Activated CD8-positive, alpha-beta memory T cell treated with anti-CD3 and anti-CD28 coated beads for 4 hours (primary cell): Measurements from ENCODE around the gene AIM2.
A peak's percentile ranks its signal among the peaks of the same experiment; 100 is the strongest.

Source experiments
- DNase-seq, 2 donors: peaks; one replicate each; pipeline ENCODE4 v3.0.0-alpha.2; 2020; ENCODE audit warnings: low read depth in 2 of 2

Gene AIM2

DNA sequence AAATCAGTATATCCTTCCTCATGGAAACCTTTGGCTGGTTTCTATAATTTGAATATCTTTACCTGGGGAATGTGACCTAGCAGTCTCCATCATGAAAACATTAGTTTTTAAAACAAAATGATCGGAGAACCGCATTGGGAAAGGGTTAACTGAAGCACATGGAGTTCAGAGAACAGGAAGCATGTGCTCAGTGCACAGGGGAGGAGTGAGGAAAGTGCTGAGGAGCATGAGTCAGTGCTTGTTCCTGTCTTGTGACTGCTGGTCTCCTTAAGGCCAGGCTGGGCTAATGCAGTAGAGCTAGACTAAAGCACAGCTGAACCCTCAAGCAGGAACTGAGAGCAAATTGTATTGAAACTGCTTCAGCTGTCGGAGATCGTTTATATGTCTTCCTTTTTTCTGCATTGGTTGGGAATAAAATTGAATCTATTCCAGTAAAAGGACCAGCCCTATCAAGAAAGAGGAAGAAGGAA is 61.1 kb downstream of the AIM2 start:
- peak; percentile 47 to 68 for DNase-seq

DNA sequence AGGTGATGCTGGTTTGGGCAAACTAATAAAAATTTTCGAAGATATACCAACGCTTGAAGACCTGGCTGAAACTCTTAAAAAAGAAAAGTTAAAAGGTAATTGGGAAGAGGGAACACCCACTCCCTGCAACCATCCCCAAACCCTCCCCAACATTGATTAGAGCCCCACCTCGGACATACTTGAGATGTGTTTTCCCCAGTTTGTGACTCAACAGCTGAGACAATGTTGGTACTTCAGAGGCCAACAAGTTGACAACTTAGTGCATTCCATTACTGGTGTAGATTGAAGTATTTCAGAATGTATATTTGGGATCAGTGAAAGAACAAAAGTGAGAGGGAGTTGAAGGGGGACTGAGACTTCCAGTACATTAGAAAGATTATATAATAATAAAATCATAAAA is 61.7 kb downstream of the AIM2 start:
- DNase-seq = no peak

DNA sequence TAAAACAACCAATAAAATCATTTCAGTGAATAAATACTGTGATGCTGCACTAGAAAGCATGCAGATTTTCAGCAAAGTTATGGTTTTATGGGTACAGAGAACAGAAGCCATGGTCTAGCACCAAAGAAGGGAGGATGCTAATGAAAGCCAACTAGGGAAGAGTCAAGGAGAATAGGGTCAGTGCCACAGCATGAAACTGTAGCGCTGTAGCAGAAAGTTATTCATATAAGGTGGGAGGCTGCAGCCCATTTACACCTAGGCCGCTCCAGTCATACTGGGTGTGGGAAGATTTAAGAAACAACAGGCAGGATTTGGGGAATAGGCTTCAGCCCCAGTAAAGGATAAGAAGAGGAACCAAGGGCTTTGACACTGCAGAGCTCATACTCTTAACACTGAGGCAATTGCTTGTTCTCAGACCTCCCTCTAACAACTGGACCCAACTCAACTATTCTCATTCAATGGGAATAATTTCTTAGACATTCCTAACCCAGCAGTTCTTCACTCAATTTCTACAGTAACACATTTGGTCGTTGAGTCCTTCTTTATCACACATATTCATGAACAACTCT is 62.5 kb downstream of the AIM2 start:
- no peak for DNase-seq

DNA sequence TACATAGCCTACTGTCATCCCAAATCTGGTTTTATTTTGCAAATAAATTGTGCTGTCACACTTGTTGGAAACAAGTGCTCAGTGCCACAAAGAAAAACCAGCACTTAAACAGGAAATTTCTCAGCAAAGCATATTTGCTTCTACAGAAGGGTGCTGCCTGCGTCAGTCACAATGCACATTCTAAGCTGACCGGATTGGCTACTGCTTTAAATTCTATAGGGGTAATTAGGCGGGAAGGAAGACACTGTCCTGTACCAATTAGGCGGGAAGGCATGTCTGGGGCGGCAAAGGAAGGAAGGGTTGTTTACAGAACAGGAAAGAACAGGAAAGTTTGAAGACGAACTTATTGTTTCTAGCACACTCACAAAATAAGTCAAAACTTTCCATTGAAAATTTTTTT is 64.1 kb downstream of the AIM2 start:
- peak in 1 of 2 donors; percentile 28 for DNase-seq
